SK-N-SH (cell line): Measurements from ENCODE around the gene RAD51. TPM values are rescaled to one million over a fixed set of nuclear protein-coding genes. Genes with fewer than 3 reads are reported as not detected.

Experiments used
- CTCF ChIA-PET: fragments of 300-600, 350-600 bp; formaldehyde crosslinking; extraction: SDS; loops from one replicate; lab custom pipeline; 2021; lab: Yijun Ruan, JAX
- POLR2A ChIA-PET: fragments of 350-600 bp; sonication (Branson Sonifier 250); formaldehyde crosslinking; extraction: SDS; loops from one replicate; lab custom pipeline; 2020; ENCODE audit warnings: antibody characterized with exemption, inconsistent platforms; lab: Yijun Ruan, JAX
- DNase-seq: peaks from one replicate; pipeline ENCODE4 v3.0.0; 2012
- H2AFZ ChIP-seq: fragments of 200-600 bp; sonication (generic); 2 replicates; pipeline ENCODE4 v1.8.1; 2016; ENCODE audit warnings: antibody characterized with exemption, mild to moderate bottlenecking, low read depth
- H3F3A ChIP-seq: fragments of 200-600 bp; sonication (generic); replicated peaks from 2 replicates; pipeline ENCODE3; 2016; ENCODE audit warnings: antibody characterized with exemption, mild to moderate bottlenecking; ENCODE audit not compliant: insufficient read depth
- H3K27ac ChIP-seq, 2 experiments: fragments of 200-500 bp in 1 of 2; fragments of 200-600 bp in 1 of 2; sonication (Bioruptor generic) in 1 of 2; sonication (generic), shearing (Covaris generic) in 1 of 2; 2 replicates each; pipeline versions ENCODE4 v1.5.1 to v1.6.1; 2014 to 2016; ENCODE audit warnings: low read depth in 2 of 2, inconsistent platforms in 1 of 2, low read length in 1 of 2, mild to moderate bottlenecking in 1 of 2, mixed read lengths in 1 of 2
- H3K27me3 ChIP-seq: fragments of 200-600 bp; sonication (generic), shearing (Covaris generic); 2 replicates; pipeline ENCODE4 v1.6.1; 2016; ENCODE audit warnings: mixed run types; ENCODE audit not compliant: insufficient read depth
- H3K36me3 ChIP-seq, 2 experiments: fragments of 200-500 bp in 1 of 2; fragments of 200-600 bp in 1 of 2; sonication (Bioruptor generic) in 1 of 2; sonication (generic) in 1 of 2; replicated peaks in 1 of 2; 2 replicates each; pipeline versions ENCODE3 to v1.5.1; 2014 to 2016; ENCODE audit warnings: low read length in 1 of 2, mild to moderate bottlenecking in 1 of 2; ENCODE audit not compliant: insufficient read depth in 2 of 2, control insufficient read depth in 1 of 2
- H3K4me1 ChIP-seq, 2 experiments: fragments of 200-500 bp in 1 of 2; fragments of 200-600 bp in 1 of 2; sonication (Bioruptor generic) in 1 of 2; sonication (generic), shearing (Covaris generic) in 1 of 2; 2 replicates each; pipeline versions ENCODE4 v1.5.1 to v1.6.1; 2014 to 2016; ENCODE audit warnings: low read depth in 1 of 2, low read length in 1 of 2, mixed run types in 1 of 2; ENCODE audit not compliant: insufficient read depth in 2 of 2, control insufficient read depth in 1 of 2
- H3K4me2 ChIP-seq: fragments of 200-600 bp; sonication (generic), shearing (Covaris generic); 2 replicates; pipeline ENCODE4 v1.6.1; 2017; ENCODE audit warnings: mixed run types
- H3K4me3 ChIP-seq, 2 experiments: fragments of 200-500 bp in 1 of 2; fragments of 200-600 bp in 1 of 2; sonication (Bioruptor generic) in 1 of 2; sonication (generic), shearing (Covaris generic) in 1 of 2; 2 replicates each; pipeline versions ENCODE4 v1.5.1 to v1.8.1; 2014 to 2016; ENCODE audit warnings: low read depth in 2 of 2, inconsistent platforms in 1 of 2, low read length in 1 of 2, mild to moderate bottlenecking in 1 of 2, mixed read lengths in 1 of 2, moderate library complexity in 1 of 2
- H3K79me2 ChIP-seq: fragments of 200-600 bp; sonication (generic); 2 replicates; pipeline ENCODE4 v1.8.1; 2017; ENCODE audit warnings: mild to moderate bottlenecking; ENCODE audit not compliant: insufficient read depth
- H3K9ac ChIP-seq: fragments of 200-600 bp; sonication (generic); 2 replicates; pipeline ENCODE4 v1.6.1; 2017; ENCODE audit warnings: mixed run types
- H3K9me2 ChIP-seq: fragments of 200-600 bp; sonication (generic); 2 replicates; pipeline ENCODE4 v1.6.1; 2017; ENCODE audit warnings: mixed run types
- H3K9me3 ChIP-seq: fragments of 200-600 bp; sonication (generic); 2 replicates; pipeline ENCODE4 v1.6.1; 2017; ENCODE audit warnings: mixed run types, mild to moderate bottlenecking, moderate library complexity
- H4K20me1 ChIP-seq: fragments of 200-600 bp; sonication (generic); 2 replicates; pipeline ENCODE4 v1.6.1; 2017; ENCODE audit warnings: mild to moderate bottlenecking, mixed run types; ENCODE audit not compliant: insufficient read depth
- ELF1 ChIP-seq: IDR thresholded peaks from 2 replicates; pipeline ENCODE4 v1.4.0; 2012
- EP300 ChIP-seq, 2 experiments: IDR thresholded peaks; 2 replicates each; pipeline versions ENCODE4 v1.4.0 to v1.6.1; 2012; ENCODE audit warnings: borderline replicate concordance in 1 of 2, low read depth in 1 of 2, low read length in 1 of 2
- FOSL2 ChIP-seq: IDR thresholded peaks from 2 replicates; pipeline ENCODE4 v1.4.0; 2012; ENCODE audit warnings: low read depth, mild to moderate bottlenecking, moderate library complexity, borderline replicate concordance
- FOXM1 ChIP-seq: IDR thresholded peaks from 2 replicates; pipeline ENCODE4 v1.4.0; 2012; ENCODE audit warnings: low read depth, mild to moderate bottlenecking
- GABPA ChIP-seq: IDR thresholded peaks from 2 replicates; pipeline ENCODE4 v1.4.0; 2012; ENCODE audit warnings: low read depth, mild to moderate bottlenecking
- IRF3 ChIP-seq: fragments of 150-350 bp; IDR thresholded peaks from 2 replicates; pipeline ENCODE4 v1.6.1; 2016; ENCODE audit warnings: mild to moderate bottlenecking, low read depth, low read length
- JUND ChIP-seq: IDR thresholded peaks from 2 replicates; pipeline ENCODE4 v1.4.0; 2012
- NRF1 ChIP-seq: IDR thresholded peaks from 2 replicates; pipeline ENCODE4 v1.6.1; 2012; ENCODE audit warnings: low read depth, mild to moderate bottlenecking, low read length
- PBX3 ChIP-seq: IDR thresholded peaks from 2 replicates; pipeline ENCODE4; 2012
- RAD21 ChIP-seq: IDR thresholded peaks from 2 replicates; pipeline ENCODE4 v1.6.1; 2012; ENCODE audit warnings: mild to moderate bottlenecking, low read length
- RXRA ChIP-seq: IDR thresholded peaks from 2 replicates; pipeline ENCODE4 v1.4.0; 2012; ENCODE audit warnings: low read depth, mild to moderate bottlenecking, borderline replicate concordance
- SIN3A ChIP-seq: IDR thresholded peaks from 2 replicates; pipeline ENCODE4 v1.6.1; 2012; ENCODE audit warnings: low read depth, mild to moderate bottlenecking, low read length, moderate library complexity, borderline replicate concordance
- SMC3 ChIP-seq: IDR thresholded peaks from 2 replicates; pipeline ENCODE4 v1.6.1; 2012; ENCODE audit warnings: low read depth, low read length, improper control_type of control experiment
- TCF12 ChIP-seq: IDR thresholded peaks from 2 replicates; pipeline ENCODE4 v1.4.0; 2012
- WGBS: methylation state at CpG from one replicate; pipeline ENCODE4 v1.1.6; 2017; ENCODE audit warnings: low lambda C conversion rate; 5-methylcytosine and 5-hydroxymethylcytosine counted together
- polyA plus RNA-seq, 3 experiments: library from polyadenylated mRNA; depleted of rRNA; stranded (reverse); fragments of >200 nt; gene quantifications; 2 replicates each; pipeline ENCODE4 v1.2.3, GENCODE V29; 2012

Gene RAD51
- polyA plus RNA-seq, 1 of the 3 experiments (the other 2 are of a cell fraction): 7.6 TPM

- no peak for TF ChIP-seq ELF1
- no peak for TF ChIP-seq RXRA
- no peak for TF ChIP-seq JUND
- TF ChIP-seq EP300 (IDR thresholded peaks at IDR 0.05; ENCODE audit: borderline replicate concordance in 1 of 2, low read depth in 1 of 2, low read length in 1 of 2): no peak
- TF ChIP-seq FOXM1: no peak
- TF ChIP-seq, all 33 proteins: peak for 0
Observed at GRCh38 chr15:40744815-40745152, 49.8 kb downstream of the RAD51 start (continued).

GRCh38 chr15:40746916-40747418 lies 52.0 kb downstream of the RAD51 start:
- H3K4me2 ChIP-seq: no peak overlapping the region
- POLR2A ChIA-PET: interaction anchor here (1.1 to 2.1 kb wide), 4 partner anchors 10 to 36 kb away, joined by 5 to 9 read pairs (median 7); partner anchors contain the start of gene C15orf62
- peaks cover 8% of the 10 kb centered on the region; the same call in 1 of the 2 replicates for H3K79me2 ChIP-seq
- no peak overlapping the region for H3K4me3 ChIP-seq
- peaks cover 35 to 38% of the 10 kb centered on the region in 2 experiments for H3K36me3 ChIP-seq
- peaks cover 0 to 4% of the 10 kb centered on the region in 2 experiments; a peak in 1 of 4 replicates for H3K4me1 ChIP-seq
- H3K27ac ChIP-seq: peak overlapping the region in 1 of 2 experiments; percentile 51; a peak in 1 of 4 replicates
- H3K27me3 ChIP-seq: no peaks in the 10 kb centered on the region
- H4K20me1 ChIP-seq: no peaks in the 10 kb centered on the region
- H2AFZ ChIP-seq: no peak overlapping the region
- WGBS: 73% methylated on average over 3 of the region's 3 CpGs
- DNase-seq: peak; percentile 31
- TF ChIP-seq PBX3 (no peak), RAD21 (no peak), NRF1 (no peak), EP300 (IDR thresholded peaks at IDR 0.05; ENCODE audit: borderline replicate concordance in 1 of 2, low read depth in 1 of 2, low read length in 1 of 2) (no peak), FOSL2 (no peak), SMC3 (no peak), TCF12 (no peak), IRF3 (no peak), ELF1 (no peak), SIN3A (no peak), GABPA (no peak)
- no peaks in the 10 kb centered on the region for H3K9me3 ChIP-seq
- no peaks in the 10 kb centered on the region for H3K9me2 ChIP-seq
- CTCF ChIA-PET: interaction anchor here (0.5 to 20.8 kb wide), 26 partner anchors 10 to 147 kb away, joined by 3 to 555 read pairs (median 6); partner anchors contain the start of genes C15orf62, DNAJC17, GCHFR and SPINT1
- H3F3A ChIP-seq: peaks cover 6% of the 10 kb centered on the region
- H3K9ac ChIP-seq: no peak overlapping the region
